K562 treated with DMSO at 1 percent for 4 hours (cell line): Measurements from ENCODE around the gene STAC3. TPM values are rescaled to one million over a fixed set of nuclear protein-coding genes. Genes with fewer than 3 reads are reported as not detected.

Experiments used
- total RNA-seq: library from RNA; unstranded; fragments of 300-600 nt; gene quantifications from 2 replicates; pipeline ENCODE4 v1.2.3, GENCODE V29; 2022; ENCODE audit not compliant: insufficient read depth

The STAC3 gene
- total RNA-seq = 6.3 and 7.1 TPM in 2 replicates

GRCh38 chr12:57250956-57251355 is at the start of gene STAC3:
Gene STAC3 (minus strand): TSS chr12:57251187. CDS start chr12:57249636, 1,551 bp downstream.

GRCh38 chr12:57229634-57230380 is 21.2 kb downstream of the STAC3 start, which contains the start of gene SHMT2:
Gene SHMT2 (plus strand): TSS chr12:57229711. CDS start chr12:57229779, 68 bp downstream.

GRCh38 chr12:57216014-57216911 is 34.7 kb downstream of the STAC3 start, which contains the start of gene NXPH4:
Gene NXPH4 (plus strand): TSS chr12:57216794. CDS start chr12:57216970, 176 bp downstream.

Other genes starting within 250 kb of the STAC3 start
- gene ZBTB39, start 244.6 kb downstream of the STAC3 start, total RNA-seq = 6.7 and 8.9 TPM in 2 replicates
- 1.2 TPM in 1 of 2 replicates, not detected in the other for gene TAC3, start 234.7 kb downstream of the STAC3 start, total RNA-seq
- gene MYO1A, start 201.1 kb downstream of the STAC3 start, total RNA-seq = 0.25 TPM in 1 of 2 replicates, not detected in the other
- 27.9 and 32.2 TPM in 2 replicates for gene NEMP1, start 172.4 kb downstream of the STAC3 start, total RNA-seq
- 27.9 and 29.0 TPM in 2 replicates for gene NAB2, start 162.1 kb downstream of the STAC3 start, total RNA-seq
- 39.9 and 42.8 TPM in 2 replicates for gene STAT6, start 139.8 kb downstream of the STAC3 start, total RNA-seq
- 2.2 and 4.7 TPM in 2 replicates for gene LRP1, start 122.7 kb downstream of the STAC3 start, total RNA-seq
- gene LRP1-AS, start 103.6 kb downstream of the STAC3 start, total RNA-seq = not detected in 2 replicates
- 6.5 and 7.2 TPM in 2 replicates for gene NXPH4, start 34.4 kb downstream of the STAC3 start, total RNA-seq
- 643 and 739 TPM in 2 replicates for gene SHMT2, start 21.5 kb downstream of the STAC3 start, total RNA-seq
- gene R3HDM2, start 179.9 kb upstream of the STAC3 start, total RNA-seq = 15.5 and 21.6 TPM in 2 replicates
- 0.31 TPM in 1 of 2 replicates, not detected in the other for gene INHBC, start 183.6 kb upstream of the STAC3 start, total RNA-seq
- gene INHBE, start 204.1 kb upstream of the STAC3 start, total RNA-seq = 49.4 and 57.7 TPM in 2 replicates
- 2.6 and 3.5 TPM in 2 replicates for gene GLI1, start 208.6 kb upstream of the STAC3 start, total RNA-seq
- 14.0 and 18.3 TPM in 2 replicates for gene ARHGAP9, start 228.7 kb upstream of the STAC3 start, total RNA-seq
- gene MARS1, start 236.9 kb upstream of the STAC3 start, total RNA-seq = 487 and 490 TPM in 2 replicates